GM18526 (cell line): ENCODE data around the gene GNAT1.

ENCODE experiments used
- POLR2A ChIP-seq: IDR thresholded peaks from 3 replicates; pipeline ENCODE4 v1.6.1; 2011; ENCODE audit not compliant: insufficient read length; ENCODE audit errors: extremely low read depth

Gene GNAT1

DNA sequence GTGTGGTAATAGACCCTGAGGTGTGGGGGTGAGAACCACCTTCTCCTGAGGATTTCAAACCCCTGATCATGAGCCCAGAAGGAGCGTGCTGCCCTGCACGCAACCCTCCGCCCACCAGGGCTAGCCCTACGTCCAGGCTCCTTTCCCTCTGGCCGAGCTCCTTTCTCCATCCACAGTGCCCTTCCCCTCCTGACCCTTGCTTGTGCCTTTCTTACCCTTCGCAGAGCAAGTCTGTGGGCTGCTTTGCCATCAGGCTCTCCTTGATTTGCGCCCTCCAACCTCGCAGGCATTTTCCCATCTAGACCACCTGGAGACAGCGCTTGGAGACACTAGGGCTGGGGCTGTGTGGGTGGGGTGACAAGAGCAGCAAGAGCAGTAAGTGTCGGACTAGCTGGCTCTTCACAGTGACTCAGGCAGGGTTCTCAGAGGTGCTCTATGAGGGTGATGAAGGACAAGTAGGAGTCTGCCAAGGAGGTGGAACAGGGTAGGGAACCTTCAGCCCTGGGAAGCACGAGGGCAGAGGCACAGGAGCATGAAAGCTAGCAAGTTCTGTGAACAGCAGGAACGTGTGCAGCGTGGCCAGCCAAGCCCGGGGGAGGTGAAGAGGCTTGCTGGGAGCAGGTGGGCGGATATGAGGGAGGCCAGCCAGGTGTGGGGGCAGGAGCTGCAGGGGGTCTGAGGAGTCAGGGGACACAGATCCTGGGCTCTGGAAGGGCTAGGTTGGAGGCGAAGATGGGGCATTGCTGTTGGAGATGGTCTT, 11.1 kb downstream of the GNAT1 start:
- no peak for TF ChIP-seq POLR2A

DNA sequence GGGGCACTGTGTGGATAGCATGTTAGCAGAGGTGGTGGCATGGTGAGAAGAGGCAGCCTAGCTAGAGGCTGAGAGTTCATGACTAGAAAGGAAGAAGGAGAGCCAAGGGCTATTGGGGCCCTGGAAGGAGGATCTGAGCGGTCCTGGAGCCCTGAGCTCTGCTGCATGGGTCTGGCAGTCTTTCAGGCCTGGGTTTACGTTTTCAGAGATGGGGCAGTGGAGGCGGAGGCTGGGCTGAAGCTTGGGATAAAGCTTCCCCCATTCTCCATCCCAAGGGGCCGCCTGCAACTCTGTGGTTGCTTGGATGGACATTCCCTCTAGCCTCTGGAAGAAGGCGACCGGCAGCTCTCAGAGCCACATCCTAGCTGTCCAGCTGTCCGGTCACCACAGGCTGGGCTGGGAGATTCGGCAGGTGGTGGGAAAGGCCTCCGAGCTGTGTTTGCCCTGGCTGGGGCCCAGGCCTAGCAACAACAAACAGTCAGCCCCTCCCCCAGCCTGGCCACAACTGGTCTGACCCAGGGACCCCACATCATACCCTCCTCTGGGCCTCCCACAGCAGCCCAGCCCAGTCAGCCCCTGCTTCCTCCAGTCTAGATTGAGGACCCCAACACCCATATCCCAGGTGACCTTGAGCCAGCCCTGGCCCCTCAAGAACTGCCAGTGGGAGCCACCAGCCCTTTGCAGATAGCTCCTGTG, 11.9 kb downstream of the GNAT1 start:
- TF ChIP-seq POLR2A, result no peak

DNA sequence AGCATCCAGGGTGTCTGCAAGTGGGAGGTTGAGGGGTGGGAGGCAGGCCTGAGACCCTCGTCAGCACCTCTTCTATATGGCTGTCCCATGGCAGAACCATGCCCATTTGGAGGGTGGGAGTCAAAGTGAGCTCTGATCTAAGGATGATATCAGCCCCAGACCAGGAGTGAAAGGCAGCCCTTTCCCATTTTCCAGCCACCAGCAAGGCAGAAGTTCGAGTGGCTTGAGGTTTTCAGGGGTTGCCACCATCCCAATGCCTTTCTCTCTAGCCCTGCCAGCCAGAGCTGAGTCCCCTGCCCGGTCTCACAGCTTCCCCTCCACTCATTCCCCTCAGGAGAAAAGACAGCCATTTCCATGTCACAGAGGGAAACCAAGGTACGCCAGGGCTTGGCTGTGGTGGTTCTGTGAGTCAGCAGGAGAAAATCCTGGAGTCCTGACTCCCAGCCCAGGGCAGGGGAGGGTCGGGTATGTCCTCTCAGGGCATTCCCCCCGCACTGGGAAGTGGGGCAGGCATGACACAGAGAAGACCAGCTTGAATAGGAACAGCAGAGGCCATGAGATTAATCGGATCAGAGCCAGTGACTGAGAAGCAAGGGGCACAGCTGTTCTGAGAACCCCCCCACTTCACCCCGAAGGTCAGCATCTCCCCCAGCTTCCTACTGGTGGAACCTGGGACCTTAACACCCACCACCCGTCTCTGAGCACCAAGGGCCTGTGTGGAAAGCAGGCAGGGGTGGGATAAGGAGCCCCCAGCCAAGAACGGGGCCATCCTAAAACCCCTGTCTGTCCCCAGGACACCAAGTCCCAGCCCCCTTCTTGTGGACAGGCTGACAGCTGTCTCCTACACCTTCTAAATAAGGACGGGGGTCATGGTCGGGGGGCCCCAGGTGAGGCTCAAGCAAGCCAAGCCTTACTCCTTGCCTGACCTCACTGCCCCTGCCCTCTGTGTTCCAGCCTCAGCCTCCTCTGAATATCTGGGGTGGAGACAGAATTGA, 12.7 kb downstream of the GNAT1 start:
- TF ChIP-seq POLR2A, result no peak

DNA sequence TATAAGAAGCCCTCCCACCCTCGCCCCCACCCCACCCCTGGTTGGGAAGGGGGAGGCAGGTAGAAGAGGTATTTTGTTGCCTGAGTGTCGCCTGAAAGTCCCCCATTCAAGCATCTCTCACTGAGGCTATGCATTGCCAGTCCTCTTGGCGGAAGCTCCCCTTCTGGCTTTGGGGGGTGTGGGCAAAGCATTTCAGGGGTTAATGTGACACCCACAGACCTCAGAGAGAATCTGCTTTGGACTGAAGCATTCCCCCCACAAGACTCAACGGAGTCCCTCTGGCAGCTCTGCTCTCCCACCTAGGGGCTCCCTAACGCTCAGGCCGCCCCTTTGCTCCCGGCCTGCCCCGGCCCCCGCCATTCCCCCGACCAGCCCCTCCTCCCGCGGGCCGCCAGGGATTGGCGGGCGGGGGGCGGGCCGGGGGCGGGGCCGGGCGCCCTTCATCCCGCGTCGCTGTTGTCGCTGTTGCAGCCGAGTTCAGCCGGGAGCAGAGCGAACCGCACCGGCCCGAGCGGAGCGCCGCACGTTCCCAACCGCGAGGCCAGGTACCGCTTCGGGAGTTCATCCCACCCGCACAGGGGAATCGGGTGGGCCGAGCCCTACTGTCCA, 13.5 kb downstream of the GNAT1 start, which contains the start of gene SLC38A3:
Gene SLC38A3, plus strand, starts transcription at position 468 of the 609 bp plus-strand sequence. CDS start 8,929 bp downstream, outside the sequence.
- no peak for TF ChIP-seq POLR2A

DNA sequence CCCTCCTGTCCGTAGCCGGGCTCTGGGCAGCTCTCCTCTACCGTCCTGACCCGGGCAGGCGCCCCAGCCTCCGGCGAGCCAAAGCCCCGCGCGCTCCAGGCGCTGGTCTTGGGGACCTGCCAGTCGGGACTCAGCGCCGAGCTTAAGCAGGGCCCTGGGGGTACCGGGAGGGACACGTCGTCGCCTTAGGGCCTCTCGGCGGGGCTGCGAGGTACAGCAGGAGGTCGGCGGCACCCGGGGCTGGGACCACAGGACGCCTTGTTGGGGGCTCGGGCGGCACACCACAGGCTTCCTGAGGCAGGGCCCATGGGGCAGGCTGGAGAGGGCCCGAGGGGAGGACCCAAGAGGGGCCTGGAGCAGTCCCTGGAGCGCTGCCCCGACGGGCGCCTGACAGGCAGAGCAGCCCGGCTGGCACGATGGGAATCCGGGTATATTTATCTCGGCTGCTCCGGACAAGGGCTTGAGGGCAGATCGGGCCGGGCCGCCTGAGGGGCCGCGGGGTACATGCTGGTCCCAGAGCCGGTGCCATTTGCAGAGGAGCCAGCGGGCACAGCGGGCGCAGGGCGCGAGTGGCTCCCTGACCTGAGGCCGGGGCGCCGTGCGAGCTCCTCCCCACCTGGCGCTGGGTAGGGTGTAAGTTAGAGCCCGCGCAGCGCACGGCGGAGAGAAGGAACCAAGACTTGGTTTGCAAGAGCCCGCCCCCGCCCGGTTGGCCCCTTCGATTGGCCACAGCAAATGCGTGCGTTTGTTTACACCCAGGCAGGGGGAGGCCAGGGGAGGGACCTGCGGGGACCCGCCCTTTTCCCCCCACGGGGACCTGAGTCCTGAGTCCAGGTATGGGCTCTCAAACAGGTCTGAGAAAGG, 14.2 kb downstream of the GNAT1 start:
- TF ChIP-seq POLR2A, result no peak

DNA sequence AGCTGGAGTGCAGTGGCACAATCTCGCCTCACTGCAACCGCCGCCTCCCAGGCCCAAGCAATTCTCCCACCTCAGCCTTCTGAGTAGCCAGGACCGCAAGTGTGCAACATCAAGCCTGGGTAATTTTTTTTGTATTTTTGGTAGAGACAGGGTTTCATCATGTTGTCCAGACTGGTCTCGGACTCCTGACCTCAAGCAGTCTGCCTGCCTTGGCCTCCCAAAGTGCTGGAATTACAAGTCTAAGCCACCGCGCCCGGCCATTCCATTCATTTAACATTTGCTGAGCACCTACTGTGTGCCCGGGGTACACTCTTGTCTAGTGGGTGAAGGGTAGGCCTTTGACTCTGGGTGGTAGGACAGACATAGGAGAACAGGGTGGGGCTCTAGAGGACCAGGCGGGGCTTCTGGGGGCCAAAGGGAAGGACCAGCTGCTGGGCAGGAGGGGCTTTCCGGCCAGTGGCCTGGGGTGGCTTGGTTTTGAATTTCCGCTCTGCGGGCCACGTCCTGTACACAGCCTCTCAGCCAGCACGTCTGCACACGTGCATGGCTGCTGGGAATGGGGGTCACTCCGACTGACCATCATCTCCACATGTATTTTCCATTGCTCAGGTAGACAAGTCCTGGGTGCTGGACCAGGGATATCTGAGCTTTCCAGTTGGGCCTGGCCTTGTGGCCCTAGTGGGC, 16.1 kb downstream of the GNAT1 start:
- no peak for TF ChIP-seq POLR2A

DNA sequence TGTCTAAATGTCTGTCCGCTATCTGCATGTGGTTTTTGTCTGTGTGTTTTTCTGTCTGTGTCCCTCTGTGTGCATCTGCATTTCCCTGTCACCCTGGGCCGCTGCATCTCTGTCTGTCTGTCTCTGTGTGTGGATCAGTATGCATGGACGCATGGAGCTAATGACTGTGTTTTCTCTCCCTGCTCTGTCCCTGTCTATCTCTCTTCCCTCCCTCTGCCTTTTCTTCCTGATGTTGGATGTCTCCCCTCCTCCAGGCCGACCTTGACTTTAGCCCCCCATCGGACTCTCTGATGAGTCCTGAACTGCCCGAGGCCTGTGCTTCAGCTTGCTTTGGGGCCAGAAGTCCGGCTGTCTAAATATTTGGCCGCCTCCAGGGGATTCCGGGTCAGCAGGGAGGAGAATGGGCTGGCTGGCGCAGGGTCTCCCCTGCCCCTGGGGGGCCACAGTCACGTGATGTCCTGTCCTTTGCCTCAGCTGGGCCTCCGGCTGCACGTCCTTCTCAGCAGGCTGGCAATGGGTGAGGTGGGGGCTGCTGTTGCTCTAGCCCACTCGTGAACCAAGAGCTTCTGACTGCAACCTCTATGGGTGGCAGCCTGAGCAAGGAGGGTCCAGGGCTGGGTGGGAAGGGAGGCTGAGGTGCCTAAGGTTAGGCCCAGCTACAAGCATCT, 17.4 kb downstream of the GNAT1 start:
- no peak for TF ChIP-seq POLR2A

DNA sequence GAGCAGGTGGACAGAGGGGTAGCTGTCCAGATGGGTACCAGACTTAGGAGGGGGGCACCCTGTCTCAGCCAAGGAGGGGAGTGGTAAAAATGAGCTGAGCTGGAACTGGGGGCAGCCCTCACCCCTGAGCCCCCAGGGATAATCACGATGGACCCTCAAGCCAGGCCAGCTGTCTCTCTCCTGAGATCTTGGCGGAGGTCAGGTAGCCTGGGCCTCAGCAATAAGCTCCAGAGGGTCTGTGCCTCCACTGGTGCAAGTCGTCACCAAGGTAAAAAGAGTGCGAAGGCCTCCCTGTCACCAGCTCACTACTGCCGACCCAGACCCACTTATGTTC, 18.7 kb downstream of the GNAT1 start:
- TF ChIP-seq POLR2A, result no peak

DNA sequence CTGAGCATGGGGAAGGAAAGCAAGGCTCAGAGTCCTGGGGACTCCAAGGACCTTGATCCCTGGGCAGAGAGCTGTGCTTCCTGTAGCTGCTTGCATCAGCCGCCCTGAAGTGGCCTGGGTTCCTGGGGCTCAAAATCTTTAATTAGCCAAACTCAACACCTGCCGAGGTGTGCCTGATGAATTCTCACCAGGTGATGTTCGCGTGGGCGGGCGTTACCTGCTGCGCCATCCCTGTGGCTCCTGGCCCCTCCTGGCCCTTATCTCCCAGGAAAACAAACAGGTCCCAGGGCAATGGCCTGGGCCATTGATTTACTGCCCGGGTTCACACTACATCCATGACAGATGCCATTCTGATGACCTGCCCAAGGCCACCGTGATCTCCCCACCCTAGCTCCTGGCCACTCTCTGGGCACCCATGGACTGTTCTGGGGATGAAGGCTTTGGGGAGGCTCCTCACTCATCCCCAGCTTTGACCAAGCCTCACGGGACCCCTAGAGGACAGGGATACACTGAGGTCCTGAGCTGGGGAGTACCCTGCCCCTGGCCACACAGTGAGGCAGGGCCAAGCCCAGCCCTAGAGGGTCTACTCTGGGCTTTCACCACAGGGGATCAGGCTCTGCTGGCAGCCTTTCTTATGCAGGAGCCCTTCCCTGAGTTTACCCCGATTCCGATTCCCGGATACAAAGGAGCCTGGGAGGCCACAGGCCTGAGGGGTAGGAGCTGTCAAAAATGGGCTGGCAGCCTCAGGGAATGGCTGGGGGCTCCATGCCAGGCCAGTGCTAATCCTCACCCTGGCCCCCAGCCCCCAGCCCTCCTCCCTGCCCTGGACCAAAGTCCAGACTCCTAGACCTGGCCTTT, 19.3 kb downstream of the GNAT1 start:
- TF ChIP-seq POLR2A, result no peak

DNA sequence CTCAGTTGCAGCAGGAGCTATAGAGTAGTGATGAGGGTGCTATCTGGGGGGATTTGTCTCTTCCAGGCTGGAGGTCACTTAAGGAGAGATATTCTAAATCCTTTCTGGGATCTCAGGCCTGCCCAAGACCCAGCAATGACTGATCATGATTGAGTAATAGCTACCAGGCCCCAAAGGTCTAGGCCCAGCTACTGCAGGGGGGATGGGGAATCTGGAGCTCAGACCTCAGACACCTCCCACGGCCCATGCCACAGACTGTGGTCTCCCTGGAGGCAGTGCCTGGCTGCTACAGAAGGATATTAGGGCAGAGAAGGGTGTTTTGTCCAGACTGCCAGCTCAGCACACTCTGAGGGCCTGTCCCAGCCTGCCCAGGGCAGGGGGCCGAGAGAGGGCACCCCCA, 20.5 kb downstream of the GNAT1 start:
- no peak for TF ChIP-seq POLR2A

DNA sequence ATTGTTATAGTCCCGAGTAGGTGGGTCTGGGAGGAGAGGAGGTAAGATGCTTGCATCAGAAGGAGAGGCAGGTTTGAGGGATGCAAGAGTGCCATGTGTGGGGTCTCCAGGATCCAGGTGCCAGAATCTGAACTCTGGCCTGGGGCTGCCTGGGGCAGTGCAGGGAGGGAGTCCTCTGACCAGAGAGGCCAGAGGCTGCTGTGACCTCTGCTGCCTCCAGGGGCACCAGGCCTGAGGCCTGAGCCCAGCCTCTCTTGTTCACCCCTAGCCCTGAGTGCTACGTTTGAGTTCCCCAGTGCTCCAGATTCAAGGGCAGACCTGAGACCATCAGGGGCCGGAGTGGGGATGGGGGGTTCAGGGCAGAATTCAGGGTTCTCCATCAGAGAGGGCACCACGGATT, 21.1 kb downstream of the GNAT1 start:
- no peak for TF ChIP-seq POLR2A

DNA sequence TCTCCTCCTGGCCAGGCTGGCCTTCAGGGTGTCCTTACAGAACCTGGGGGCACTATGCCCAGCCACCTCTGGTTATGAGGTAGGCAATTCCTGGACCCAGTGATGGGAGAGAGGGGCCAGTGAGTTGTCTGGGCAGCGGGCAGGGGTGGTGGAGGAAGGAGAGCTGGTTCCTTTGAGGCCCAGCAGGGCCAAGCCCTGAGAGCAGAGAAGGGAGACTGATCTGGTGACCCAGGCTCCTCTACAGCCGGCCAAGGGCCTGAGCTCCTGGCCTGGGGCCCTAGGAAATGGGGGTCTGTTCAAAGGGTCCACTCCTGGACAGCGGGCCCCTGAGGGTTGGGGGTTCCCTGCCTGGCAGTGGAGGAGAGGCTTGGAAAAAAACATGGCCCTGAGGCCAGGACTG, 21.6 kb downstream of the GNAT1 start:
- TF ChIP-seq POLR2A, result no peak
